GM20431 (cell line): ENCODE data around the gene GDF10.

Experiments
- in situ Hi-C: fragments of 300-500 bp; cut with MseI, MboI; formaldehyde crosslinking; loops from one replicate; pipeline ENCODE4 v1.15.0; 2020; ENCODE audit warnings: low sequenced_read_pairs; ENCODE audit not compliant: unreplicated experiment

Gene GDF10

GRCh38 chr10:47361293-47361692, 61.3 kb downstream of the GDF10 start:
- in situ Hi-C loops: no loop called here

GRCh38 chr10:47362199-47362598, 62.2 kb downstream of the GDF10 start:
- in situ Hi-C loops: no loop called here
